Type B pancreatic cell (in vitro differentiated cells): Measurements from ENCODE around the gene ARHGEF7. TPM values are rescaled to one million over a fixed set of nuclear protein-coding genes. Genes with fewer than 3 reads are reported as not detected.
A peak's percentile ranks its signal among the peaks of the same experiment; 100 is the strongest.

Source experiments
- DNase-seq: peaks from one replicate; pipeline ENCODE4 v3.0.0; 2021; ENCODE audit warnings: mixed read lengths; ENCODE audit not compliant: unreplicated experiment; ENCODE audit errors: extremely low spot score
- H3K27ac Mint-ChIP-seq: 2 replicates; pipeline ENCODE4 v1.8.0; 2021; ENCODE audit warnings: mild to moderate bottlenecking, mixed read lengths
- H3K27me3 Mint-ChIP-seq: 2 replicates; pipeline ENCODE4 v1.8.0; 2021; ENCODE audit warnings: mixed read lengths
- H3K36me3 Mint-ChIP-seq: 2 replicates; pipeline ENCODE4 v1.8.0; 2021; ENCODE audit warnings: mixed read lengths
- H3K4me1 Mint-ChIP-seq: one replicate; pipeline ENCODE4 v1.8.0; 2021; ENCODE audit warnings: mixed read lengths; ENCODE audit not compliant: unreplicated experiment
- H3K4me3 Mint-ChIP-seq: 2 replicates; pipeline ENCODE4 v1.8.0; 2021; ENCODE audit warnings: mild to moderate bottlenecking, mixed read lengths
- H3K9me3 Mint-ChIP-seq: 2 replicates; pipeline ENCODE4 v1.8.0; 2021; ENCODE audit warnings: mixed read lengths
- CTCF ChIP-seq: fragments of 200-600 bp; sonication (generic); conservative IDR thresholded peaks from 2 replicates; pipeline ENCODE4 v1.5.0; 2021; ENCODE audit warnings: antibody characterized with exemption, mild to moderate bottlenecking
- total RNA-seq: library from RNA; stranded (reverse); gene quantifications from 2 replicates; pipeline ENCODE4 v1.2.1, GENCODE V29; 2021; ENCODE audit warnings: low replicate concordance

ARHGEF7 gene
- total RNA-seq, 1 donor from 2014 or later, result 103 TPM

- Mint-ChIP-seq H3K27me3 (no peaks in the 10 kb centered on the region), H3K27ac (peak overlapping the region; percentile 93), H3K4me3 (peak overlapping the region; percentile 34), H3K4me1 (peaks cover 33% of the 10 kb centered on the region), H3K36me3 (peaks cover 26% of the 10 kb centered on the region), H3K9me3 (no peaks in the 10 kb centered on the region)
- TF ChIP-seq CTCF, result no peak
- DNase-seq, result no peak
Observed at GRCh38 chr13:111177921-111178320, 62.8 kb downstream of the ARHGEF7 start.

- H3K9me3 Mint-ChIP-seq, result no peaks in the 10 kb centered on the region
- peak overlapping the region; percentile 93 for H3K27ac Mint-ChIP-seq
- H3K27me3 Mint-ChIP-seq, result no peaks in the 10 kb centered on the region
- no peak for TF ChIP-seq CTCF
- no peak for DNase-seq
- peak overlapping the region; percentile 34 for H3K4me3 Mint-ChIP-seq
- H3K36me3 Mint-ChIP-seq, result peaks cover 30% of the 10 kb centered on the region
- peaks cover 36% of the 10 kb centered on the region for H3K4me1 Mint-ChIP-seq
Observed at GRCh38 chr13:111178402-111178801, 63.3 kb downstream of the ARHGEF7 start.

GRCh38 chr13:111179908-111180760 lies 65.0 kb downstream of the ARHGEF7 start:
- no peak for DNase-seq
- Mint-ChIP-seq H3K4me3 (no peak overlapping the region), H3K9me3 (no peaks in the 10 kb centered on the region), H3K36me3 (peaks cover 21% of the 10 kb centered on the region), H3K27me3 (no peaks in the 10 kb centered on the region), H3K4me1 (peaks cover 50% of the 10 kb centered on the region), H3K27ac (peak overlapping the region; percentile 29)
- TF ChIP-seq CTCF, result no peak

- peaks cover 21% of the 10 kb centered on the region for H3K36me3 Mint-ChIP-seq
- no peak overlapping the region for H3K27ac Mint-ChIP-seq
- peaks cover 62% of the 10 kb centered on the region for H3K4me1 Mint-ChIP-seq
- no peaks in the 10 kb centered on the region for H3K27me3 Mint-ChIP-seq
- no peaks in the 10 kb centered on the region for H3K9me3 Mint-ChIP-seq
- no peak for DNase-seq
- no peak for TF ChIP-seq CTCF
- H3K4me3 Mint-ChIP-seq, result no peak overlapping the region
Observed at GRCh38 chr13:111181977-111182376, 66.9 kb downstream of the ARHGEF7 start.

GRCh38 chr13:111183087-111183645 lies 68.1 kb downstream of the ARHGEF7 start:
- Mint-ChIP-seq H3K27me3 (no peaks in the 10 kb centered on the region), H3K36me3 (peaks cover 16% of the 10 kb centered on the region), H3K9me3 (no peaks in the 10 kb centered on the region), H3K4me1 (peaks cover 62% of the 10 kb centered on the region), H3K27ac (no peak overlapping the region), H3K4me3 (no peak overlapping the region)
- no peak for DNase-seq
- no peak for TF ChIP-seq CTCF
